Naive thymus-derived CD8-positive, alpha-beta T cell (primary cell): ENCODE results near the gene RPS21. TPM values are rescaled to one million over a fixed set of nuclear protein-coding genes. Genes with fewer than 3 reads are reported as not detected.

Experiments used
- ATAC-seq, 2 donors: fragments of 150-1000 bp; cut with Tn5 transposase in 1 of 2; sonication (Bioruptor Pico), chemical (Tn5 transposase) in 1 of 2; 1 replicate in 1 of 2; 2 replicates in 1 of 2; pipeline ENCODE4 v1.10.0; 2021; ENCODE audit warnings: mild to moderate bottlenecking in 2 of 2, moderate library complexity in 2 of 2
- POLR2A ChIA-PET: fragments of 350-600 bp; sonication (Branson Sonifier 250); formaldehyde crosslinking; loops from one replicate; lab custom pipeline; 2021; ENCODE audit warnings: antibody characterized with exemption; lab: Charles Lee
- DNase-seq, 10 donors: peaks; one replicate each; pipeline versions ENCODE4 v3.0.0 to v3.0.0-alpha.2; 2020 to 2022
- H3K27ac Mint-ChIP-seq, 10 donors: one replicate each; pipeline ENCODE4 v1.8.0; 2020 to 2022; ENCODE audit warnings: mild to moderate bottlenecking in 10 of 10, mixed read lengths in 10 of 10, moderate library complexity in 4 of 10, inconsistent platforms in 1 of 10
- H3K27me3 Mint-ChIP-seq, 5 donors: one replicate each; pipeline ENCODE4 v1.8.0; 2021 to 2022; ENCODE audit warnings: mixed read lengths in 5 of 5
- H3K36me3 Mint-ChIP-seq, 3 donors: one replicate each; pipeline ENCODE4 v1.8.0; 2020 to 2022; ENCODE audit warnings: mixed read lengths in 3 of 3, mild to moderate bottlenecking in 2 of 3, inconsistent platforms in 1 of 3
- H3K4me1 Mint-ChIP-seq, 4 donors: one replicate each; pipeline ENCODE4 v1.8.0; 2021 to 2022; ENCODE audit warnings: mixed read lengths in 4 of 4
- H3K4me3 Mint-ChIP-seq, 10 donors: one replicate each; pipeline ENCODE4 v1.8.0; 2020 to 2022; ENCODE audit warnings: mild to moderate bottlenecking in 10 of 10, mixed read lengths in 10 of 10, moderate library complexity in 6 of 10, inconsistent platforms in 1 of 10
- H3K9me3 Mint-ChIP-seq, 9 donors: one replicate each; pipeline ENCODE4 v1.8.0; 2020 to 2022; ENCODE audit warnings: mixed read lengths in 9 of 9, mild to moderate bottlenecking in 3 of 9, inconsistent platforms in 1 of 9, moderate library complexity in 1 of 9
- polyA plus RNA-seq, 3 donors: library from polyadenylated mRNA; unstranded; fragments of 300-500 nt; fragmentation: Illumina TruSeq; gene quantifications; one replicate each; pipeline ENCODE4 v1.2.3, GENCODE V29; 2021
- total RNA-seq, 8 experiments: library from RNA in 2 of 8; stranded (reverse) in 2 of 8; gene quantifications; one replicate each; pipeline ENCODE4 v1.2.3 and lab custom pipeline; 2021 to 2026

RPS21 gene
- total and polyA plus RNA-seq, 5 experiments from 2014 or later: 3,205 to 3,803 (median 3,496) TPM

DNA sequence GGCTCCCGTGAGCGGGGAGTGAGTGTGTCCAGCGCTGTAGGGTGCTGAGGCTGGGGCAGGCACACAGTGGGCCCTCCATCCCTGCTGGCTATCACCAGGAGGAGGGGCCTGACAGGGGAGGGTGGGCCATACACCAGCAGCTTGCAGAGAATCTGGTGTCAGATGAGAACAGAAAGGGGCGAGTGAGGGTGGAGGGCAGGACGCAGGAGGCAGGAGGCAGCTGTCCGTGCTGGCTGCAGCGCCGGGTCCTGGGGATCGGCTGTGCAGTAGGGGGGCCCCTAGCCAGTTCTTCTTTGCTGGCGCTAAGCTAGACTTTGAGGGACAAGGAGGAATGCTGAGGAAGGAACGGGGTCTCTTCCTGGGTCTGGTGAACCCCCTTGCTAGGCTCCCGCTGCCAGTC lies 21.7 kb downstream of the RPS21 start:
- Mint-ChIP-seq H3K4me1 (peaks cover 13 to 37% (median 32%) of the 10 kb centered on the region in 4 donors), H3K4me3 (peak overlapping the region in 4 of 10 donors; percentile 26 to 83 (median 38)), H3K36me3 (no peaks in the 10 kb centered on the region), H3K27me3 (peaks cover 0 to 4% (median 0%) of the 10 kb centered on the region in 5 donors), H3K9me3 (no peaks in the 10 kb centered on the region), H3K27ac (no peak overlapping the region)
- no peak for ATAC-seq
- POLR2A ChIA-PET: no interaction called here
- no peak for DNase-seq

DNA sequence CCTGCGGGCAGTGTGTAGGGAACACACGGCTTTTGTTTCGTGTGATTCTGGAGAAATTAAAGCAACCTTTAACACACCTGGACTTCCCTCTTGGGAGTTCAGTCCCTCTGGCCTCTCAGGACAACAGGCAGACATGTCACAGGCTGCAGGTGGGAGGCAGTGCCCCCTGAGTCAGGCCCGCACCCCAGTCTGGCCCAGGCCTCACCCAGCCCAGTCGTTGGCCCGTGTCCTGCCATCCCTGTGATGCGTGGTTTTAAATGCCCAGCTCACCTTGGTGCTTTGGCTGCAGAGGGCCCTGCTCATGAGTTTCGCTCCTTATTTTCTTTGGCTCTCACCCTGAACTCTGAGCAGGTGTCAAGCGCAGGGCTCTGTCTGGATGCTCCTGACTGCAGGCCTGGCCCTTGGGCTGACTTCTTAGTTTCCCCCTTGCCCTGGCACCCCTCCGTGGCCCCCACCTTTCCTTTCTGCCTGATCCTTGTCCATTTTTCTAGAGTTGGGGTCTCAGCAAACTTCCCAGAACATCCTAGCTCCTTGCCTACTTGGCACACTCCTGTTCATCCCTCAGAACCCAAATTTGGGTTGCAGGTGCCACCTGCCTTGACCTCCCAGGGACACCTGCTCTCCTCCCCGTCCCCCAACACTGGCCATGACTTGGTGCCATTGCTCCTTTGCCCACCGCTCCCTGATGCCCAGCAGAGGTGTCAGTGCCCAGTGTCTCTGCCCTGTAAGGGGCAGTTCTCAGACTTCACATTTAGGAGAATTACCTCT lies 22.4 kb downstream of the RPS21 start:
- peak overlapping the region in 3 of 10 donors; percentile 8 to 63 (median 31) for H3K27ac Mint-ChIP-seq
- H3K36me3 Mint-ChIP-seq: no peaks in the 10 kb centered on the region

DNA sequence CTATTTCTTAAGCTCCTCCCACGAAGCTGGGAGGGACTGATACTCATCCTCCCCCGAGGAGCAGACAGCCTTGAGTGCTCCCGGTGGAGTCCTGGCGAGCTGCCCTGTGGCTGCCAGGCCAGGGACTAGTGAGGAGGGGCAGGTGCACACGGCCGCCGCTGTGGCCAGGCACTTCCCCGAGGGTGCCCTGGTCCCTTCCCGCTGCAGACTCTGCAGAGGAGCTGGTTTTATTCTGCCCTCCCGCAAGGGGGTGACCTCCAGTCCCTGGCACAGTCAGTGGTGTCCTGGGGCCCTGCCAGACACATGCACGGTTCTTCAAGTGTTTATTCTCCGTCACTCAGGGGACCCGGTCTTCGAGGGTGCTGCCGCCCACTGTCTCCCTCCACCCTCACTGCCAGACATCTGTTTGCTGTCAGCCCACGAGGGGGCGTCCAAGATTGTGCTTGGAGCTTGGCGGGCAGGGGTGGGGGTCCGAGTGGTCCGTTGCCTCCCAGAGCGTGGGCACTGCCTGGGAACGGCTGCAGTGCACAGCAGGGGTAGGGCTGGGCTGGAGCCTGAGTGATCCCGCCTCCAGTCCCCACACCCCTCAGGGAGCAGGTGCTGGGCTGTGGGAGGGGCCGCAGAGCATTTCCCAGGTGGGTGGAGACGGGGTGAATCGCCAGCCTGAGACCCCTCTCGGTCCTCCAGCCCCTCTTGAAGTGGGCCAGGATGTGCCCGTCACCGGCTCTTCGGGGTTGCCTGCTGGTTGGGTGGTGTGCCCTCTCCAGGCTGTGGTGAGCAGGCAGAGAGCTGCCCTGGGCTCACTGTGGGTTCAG lies 23.2 kb downstream of the RPS21 start:
- Mint-ChIP-seq H3K4me3 (peak overlapping the region in 5 of 10 donors; percentile 18 to 47 (median 25)), H3K27ac (peak overlapping the region in 3 of 10 donors; percentile 8 to 53 (median 32)), H3K9me3 (no peaks in the 10 kb centered on the region), H3K27me3 (peaks cover 0 to 4% (median 0%) of the 10 kb centered on the region in 5 donors), H3K4me1 (peaks cover 11 to 32% (median 27%) of the 10 kb centered on the region in 4 donors), H3K36me3 (no peaks in the 10 kb centered on the region)
- DNase-seq (peak in 8 of 10 donors; percentile 11 to 38 (median 24)), ATAC-seq (peak in 1 of 2 donors; percentile 13)
- POLR2A ChIA-PET: interaction anchor here (0.6 to 1.4 kb wide), 2 partner anchors 111 to 384 kb away, joined by 3 to 9 read pairs; no protein-coding TSS in a partner anchor

More for the DNA sequence above, 22.4 kb downstream of the RPS21 start:
- DNase-seq (no peak), ATAC-seq (no peak)
- H3K27me3 Mint-ChIP-seq: peaks cover 0 to 4% (median 0%) of the 10 kb centered on the region in 5 donors
- peak overlapping the region in 8 of 10 donors; percentile 18 to 68 (median 52) for H3K4me3 Mint-ChIP-seq
- peaks cover 13 to 35% (median 30%) of the 10 kb centered on the region in 4 donors for H3K4me1 Mint-ChIP-seq
- POLR2A ChIA-PET: interaction anchor here (0.6 to 1.4 kb wide), 2 partner anchors 110 to 385 kb away, joined by 3 to 9 read pairs; no protein-coding TSS in a partner anchor
- no peaks in the 10 kb centered on the region for H3K9me3 Mint-ChIP-seq

DNA sequence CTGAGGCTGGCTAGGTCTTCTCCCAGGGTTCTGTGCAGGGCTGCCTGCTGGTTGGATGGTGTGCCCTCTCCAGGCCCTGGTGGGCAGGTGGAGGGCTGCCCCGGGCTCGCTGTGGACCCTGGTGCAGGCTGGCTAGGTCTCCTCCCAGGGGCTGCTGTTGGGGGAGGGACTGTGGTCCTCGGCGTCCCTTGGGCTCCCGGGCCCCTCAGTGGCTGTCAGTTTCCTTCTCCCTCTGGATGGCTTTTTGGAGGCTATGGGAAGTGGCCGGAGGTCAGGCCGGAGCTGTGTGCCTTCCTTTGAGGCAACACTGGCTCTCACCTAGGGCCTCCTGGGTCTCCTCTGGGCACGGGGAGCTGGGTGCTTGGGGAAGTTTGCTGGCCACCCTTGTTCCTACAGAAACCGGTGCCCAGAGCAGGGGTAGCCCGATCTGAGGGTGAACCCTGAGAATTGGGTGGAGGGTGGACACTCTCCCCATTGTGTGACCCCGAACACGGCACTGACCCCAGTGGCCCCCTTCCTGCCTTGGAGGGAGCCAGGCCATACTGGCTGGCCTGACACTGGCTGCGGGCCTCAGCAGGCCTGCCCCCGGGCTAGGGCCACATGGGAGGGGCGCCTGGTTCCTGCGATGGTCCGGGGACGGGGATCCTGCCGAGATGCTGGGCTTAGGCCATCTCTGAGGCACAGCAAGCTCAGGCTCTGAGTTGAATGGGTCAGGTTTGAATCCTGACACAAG lies 24.0 kb downstream of the RPS21 start:
- H3K36me3 Mint-ChIP-seq: no peaks in the 10 kb centered on the region
- no peak overlapping the region for H3K27ac Mint-ChIP-seq
- peaks cover 9 to 24% (median 20%) of the 10 kb centered on the region in 4 donors for H3K4me1 Mint-ChIP-seq
- POLR2A ChIA-PET: interaction anchor here (1.4 kb wide), 1 partner anchor 384 kb away, joined by 3 read pairs; no protein-coding TSS in a partner anchor
- peak overlapping the region in 1 of 10 donors; percentile 25 for H3K4me3 Mint-ChIP-seq
- ATAC-seq (no peak), DNase-seq (no peak)
- no peaks in the 10 kb centered on the region for H3K9me3 Mint-ChIP-seq
- H3K27me3 Mint-ChIP-seq: peaks cover 0 to 4% (median 0%) of the 10 kb centered on the region in 5 donors

DNA sequence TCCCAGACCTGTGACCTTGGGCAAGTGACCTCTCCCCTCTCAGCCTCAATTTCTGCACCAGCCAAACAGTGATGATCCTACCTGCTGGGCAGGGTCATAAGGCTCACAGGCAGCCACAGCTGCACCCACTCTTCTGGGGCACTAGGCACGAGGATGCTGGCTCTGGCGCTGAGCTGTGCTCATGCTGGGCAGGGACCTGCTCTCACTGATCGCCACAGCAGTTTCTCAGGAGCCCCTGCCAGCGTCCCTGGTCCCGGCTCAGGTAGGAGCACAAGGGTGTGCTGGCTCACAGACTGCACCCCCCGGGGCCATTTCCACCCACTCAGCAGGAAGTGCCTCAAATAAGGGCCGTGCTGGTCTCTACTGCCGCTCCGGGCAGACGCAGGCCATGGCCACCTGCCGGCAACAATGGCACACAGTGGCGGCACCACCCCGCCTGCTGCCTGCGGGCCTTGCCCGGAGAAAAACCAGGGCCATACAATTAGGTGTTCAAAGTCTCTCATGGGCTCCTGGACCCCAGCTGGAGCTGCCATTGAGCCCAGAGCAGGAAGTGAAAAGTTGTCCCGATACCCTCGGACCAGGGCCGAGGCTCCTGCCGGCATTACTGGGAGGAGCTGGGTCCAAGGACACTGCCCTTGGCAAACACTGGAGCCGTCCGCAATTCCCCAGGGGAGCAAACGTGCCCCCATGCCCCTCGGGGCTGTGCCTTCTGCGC lies 24.7 kb downstream of the RPS21 start:
- no peaks in the 10 kb centered on the region for H3K36me3 Mint-ChIP-seq
- peak overlapping the region in 1 of 10 donors; percentile 34 for H3K27ac Mint-ChIP-seq
- DNase-seq: no peak
- no peak for ATAC-seq
- no peaks in the 10 kb centered on the region for H3K9me3 Mint-ChIP-seq
- POLR2A ChIA-PET: interaction anchor here (0.5 kb wide), 1 partner anchor 1352 kb away, joined by 5 read pairs; no protein-coding TSS in a partner anchor
- peaks cover 0 to 4% (median 0%) of the 10 kb centered on the region in 5 donors for H3K27me3 Mint-ChIP-seq
- H3K4me3 Mint-ChIP-seq: no peak overlapping the region
- peaks cover 6 to 18% (median 15%) of the 10 kb centered on the region in 4 donors for H3K4me1 Mint-ChIP-seq

DNA sequence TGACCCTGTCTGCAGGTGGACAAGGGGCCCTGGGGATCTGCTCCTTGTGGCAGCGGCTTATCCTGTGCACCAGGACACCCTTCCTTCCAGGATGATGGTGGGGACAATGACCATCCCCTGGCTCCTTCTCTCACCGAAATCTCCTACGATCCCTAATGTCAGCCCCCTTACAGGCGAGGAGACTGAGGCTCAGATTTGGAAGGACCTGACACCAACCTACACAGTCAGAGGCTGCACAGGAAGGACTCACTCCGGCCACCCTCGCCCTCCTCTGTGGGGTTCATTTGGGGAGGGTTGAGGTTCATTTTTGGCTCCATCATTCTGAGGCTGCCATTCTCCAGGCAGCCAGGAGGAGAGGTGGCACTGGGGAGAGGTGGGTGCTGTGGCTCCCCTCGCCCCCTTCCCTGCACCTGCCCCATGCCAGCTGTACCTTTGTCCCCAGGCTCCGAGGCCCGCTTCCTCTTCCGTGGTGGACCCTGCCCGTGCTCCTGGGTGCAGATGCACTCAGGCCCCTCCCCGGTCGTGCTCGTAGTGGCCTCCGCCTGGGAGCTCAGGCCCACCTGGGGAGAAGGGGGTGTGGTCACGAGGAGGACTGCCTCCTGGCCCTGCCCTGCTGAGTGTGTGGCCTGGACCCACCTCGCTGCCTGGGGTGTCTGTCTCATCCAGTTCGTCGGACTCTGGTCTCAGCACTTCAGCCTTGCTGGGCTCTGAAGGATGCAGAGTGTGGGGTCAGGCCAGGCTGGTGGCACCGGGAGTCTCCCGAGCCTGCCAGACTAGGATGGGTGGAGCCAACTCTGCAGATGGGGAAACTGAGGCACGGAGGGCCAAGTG lies 25.5 kb downstream of the RPS21 start:
- POLR2A ChIA-PET: interaction anchor here (0.5 kb wide), 1 partner anchor 1352 kb away, joined by 5 read pairs; no protein-coding TSS in a partner anchor
- ATAC-seq (no peak), DNase-seq (no peak)
- Mint-ChIP-seq H3K36me3 (no peaks in the 10 kb centered on the region), H3K9me3 (no peaks in the 10 kb centered on the region), H3K4me3 (no peak overlapping the region), H3K27ac (peak overlapping the region in 1 of 10 donors; percentile 34), H3K4me1 (peaks cover 6 to 16% (median 14%) of the 10 kb centered on the region in 4 donors), H3K27me3 (peaks cover 0 to 4% (median 0%) of the 10 kb centered on the region in 5 donors)

DNA sequence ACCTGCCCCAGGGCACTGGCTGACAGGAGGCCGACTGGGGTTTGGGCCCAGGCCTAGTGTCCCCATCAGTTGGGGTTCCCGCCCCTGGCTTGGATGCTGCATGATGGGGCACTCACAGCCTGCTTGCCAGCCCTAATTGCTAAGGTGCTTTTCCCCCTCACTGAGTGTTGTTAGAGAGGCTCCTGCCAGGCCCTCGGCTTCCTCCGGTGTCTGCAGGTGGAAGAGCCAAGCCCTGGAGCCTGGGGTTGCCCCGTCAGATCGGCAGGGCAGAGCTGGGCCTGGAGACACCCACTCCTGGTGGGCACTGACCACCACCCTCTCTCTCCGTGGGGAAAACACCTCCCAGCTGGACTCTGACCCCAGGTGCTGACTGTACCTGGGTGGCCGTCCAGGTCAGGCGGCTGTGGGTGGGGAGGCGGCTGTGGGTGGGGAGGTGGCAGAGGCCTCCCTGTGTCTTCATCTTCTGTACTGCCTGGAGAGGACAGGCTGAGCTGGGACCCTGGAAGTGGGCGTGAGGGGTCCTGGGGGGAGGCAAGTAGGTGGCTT lies 26.2 kb downstream of the RPS21 start:
- H3K36me3 Mint-ChIP-seq: no peaks in the 10 kb centered on the region
- DNase-seq (no peak), ATAC-seq (no peak)
- no peak overlapping the region for H3K4me3 Mint-ChIP-seq
- POLR2A ChIA-PET: no interaction called here
- no peak overlapping the region for H3K27ac Mint-ChIP-seq
- peaks cover 0 to 4% (median 0%) of the 10 kb centered on the region in 5 donors for H3K27me3 Mint-ChIP-seq
- H3K4me1 Mint-ChIP-seq: peaks cover 6 to 14% (median 11%) of the 10 kb centered on the region in 4 donors
- no peaks in the 10 kb centered on the region for H3K9me3 Mint-ChIP-seq

DNA sequence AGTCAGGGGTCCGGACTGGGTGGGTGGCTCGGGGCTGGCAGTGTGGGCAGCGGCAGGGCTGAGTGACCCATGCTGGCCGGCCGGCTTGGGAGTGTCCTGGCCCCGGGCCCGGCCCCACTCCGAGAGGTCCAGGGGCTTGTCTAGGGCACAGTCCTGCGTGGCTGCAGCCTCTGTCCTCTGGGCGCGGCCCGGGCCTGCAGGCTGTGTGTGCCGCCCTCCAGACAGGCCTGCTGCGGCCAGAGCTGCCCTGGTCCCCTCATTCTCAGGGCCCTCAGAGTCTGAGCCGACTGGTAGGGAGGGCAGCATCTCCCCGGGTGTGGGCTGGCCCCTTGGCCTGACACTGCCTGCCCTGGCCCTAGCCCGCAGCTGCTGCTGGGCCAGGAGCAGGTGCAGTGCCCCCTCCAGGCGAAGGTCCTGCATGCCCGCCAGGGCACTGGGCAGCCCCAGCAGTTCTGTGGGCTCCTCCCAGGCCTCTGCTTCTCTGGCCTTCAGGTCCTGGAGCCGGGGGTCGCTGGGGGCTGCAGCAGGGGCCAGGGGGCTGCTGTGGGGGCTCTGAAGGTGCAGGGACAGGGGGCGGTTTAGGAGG lies 27.1 kb downstream of the RPS21 start:
- Mint-ChIP-seq H3K36me3 (no peaks in the 10 kb centered on the region), H3K4me3 (no peak overlapping the region), H3K4me1 (peaks cover 6 to 14% (median 10%) of the 10 kb centered on the region in 4 donors), H3K27me3 (peaks cover 0 to 5% (median 0%) of the 10 kb centered on the region in 5 donors), H3K27ac (no peak overlapping the region), H3K9me3 (no peaks in the 10 kb centered on the region)
- POLR2A ChIA-PET: no interaction called here
- ATAC-seq (no peak), DNase-seq (no peak)

DNA sequence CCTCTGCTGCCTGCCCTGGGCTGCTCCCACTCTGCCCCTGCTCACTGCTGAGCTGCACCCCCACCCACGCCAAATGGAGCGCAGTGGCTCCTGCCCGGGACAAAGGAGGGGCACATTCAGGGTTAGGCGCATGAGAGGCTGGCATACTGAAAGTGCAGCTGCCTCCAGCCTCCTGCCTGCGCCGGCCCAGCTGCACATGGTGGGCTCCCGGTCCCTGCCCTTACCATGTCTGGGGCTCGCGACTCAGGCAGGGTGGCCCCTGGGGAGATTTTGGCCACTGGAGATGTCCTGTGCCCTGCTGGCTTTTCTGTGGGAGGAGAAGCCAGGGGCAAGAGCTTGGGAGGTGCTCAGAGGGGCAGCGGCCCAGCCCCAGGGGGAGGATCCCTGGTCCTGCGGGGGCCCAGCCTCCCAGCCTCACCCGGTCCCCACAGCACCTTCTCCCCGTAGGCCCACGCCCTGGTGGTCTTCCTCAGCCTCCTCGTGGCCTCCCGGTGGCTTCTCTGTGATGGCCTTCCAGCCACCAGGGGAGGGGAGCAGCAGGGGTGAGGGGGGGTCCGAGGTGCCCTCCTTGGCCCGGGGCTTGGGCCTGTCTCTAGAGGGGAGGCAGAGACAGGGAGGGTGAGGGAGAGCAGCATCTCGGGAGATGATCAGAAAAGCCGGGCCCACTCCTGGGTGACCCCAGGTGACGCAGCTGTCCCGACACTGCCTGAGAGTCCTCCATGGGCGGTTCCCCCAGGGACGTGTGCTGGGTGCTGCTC lies 28.6 kb downstream of the RPS21 start:
- Mint-ChIP-seq H3K27ac (no peak overlapping the region), H3K27me3 (peaks cover 0 to 1% (median 0%) of the 10 kb centered on the region in 5 donors), H3K36me3 (no peaks in the 10 kb centered on the region), H3K4me3 (no peak overlapping the region), H3K4me1 (peaks cover 0 to 3% (median under 1%) of the 10 kb centered on the region in 4 donors), H3K9me3 (no peaks in the 10 kb centered on the region)
- ATAC-seq (no peak), DNase-seq (no peak)
- POLR2A ChIA-PET: no interaction called here
